ENCODE data around the gene TMEM129.

The TMEM129 gene

GRCh38 chr4:1762264-1763010 is 41.3 kb upstream of the TMEM129 start:
- Mint-ChIP-seq H3K4me3 (no peak overlapping the region), H3K4me1 (ENCODE audit: low read depth) (no peaks in the 10 kb centered on the region), H3K27ac (no peak overlapping the region), H3K9me3 (no peaks in the 10 kb centered on the region), H3K36me3 (ENCODE audit: low read depth) (no peaks in the 10 kb centered on the region), H3K27me3 (peaks cover 5% of the 10 kb centered on the region)

DNA sequence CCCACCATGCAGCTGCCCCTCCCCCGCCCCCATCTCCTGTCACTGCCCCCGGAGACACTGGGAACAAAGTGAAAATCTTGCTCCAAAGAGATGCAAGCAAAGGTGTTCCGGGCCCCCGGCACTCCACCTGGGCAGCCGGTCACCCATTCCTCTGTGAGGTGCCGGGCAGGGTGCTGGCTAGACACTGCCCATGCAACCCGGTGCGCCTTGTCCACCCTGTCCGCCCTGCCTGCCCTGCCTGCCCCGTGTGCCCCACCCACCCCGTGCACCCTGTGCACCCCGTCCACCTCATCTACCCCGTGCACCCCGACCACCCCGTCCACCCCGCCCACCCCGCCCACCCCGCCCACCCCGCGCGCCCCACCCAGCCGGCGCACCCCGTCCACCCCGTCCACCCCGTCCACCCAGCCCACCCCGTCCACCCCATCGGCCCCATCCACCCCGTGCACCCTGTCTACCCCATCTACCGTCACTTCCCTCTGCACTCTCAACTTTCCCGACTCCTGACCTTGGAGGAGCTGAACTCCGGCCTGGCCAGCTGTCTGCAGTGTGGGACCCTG is 40.1 kb upstream of the TMEM129 start:
- H3K36me3 Mint-ChIP-seq (ENCODE audit: low read depth): no peaks in the 10 kb centered on the region
- H3K27ac Mint-ChIP-seq: no peak overlapping the region
- no peaks in the 10 kb centered on the region for H3K4me1 Mint-ChIP-seq (ENCODE audit: low read depth)
- no peak overlapping the region for H3K4me3 Mint-ChIP-seq
- H3K9me3 Mint-ChIP-seq: no peaks in the 10 kb centered on the region
- peaks cover 5% of the 10 kb centered on the region for H3K27me3 Mint-ChIP-seq

DNA sequence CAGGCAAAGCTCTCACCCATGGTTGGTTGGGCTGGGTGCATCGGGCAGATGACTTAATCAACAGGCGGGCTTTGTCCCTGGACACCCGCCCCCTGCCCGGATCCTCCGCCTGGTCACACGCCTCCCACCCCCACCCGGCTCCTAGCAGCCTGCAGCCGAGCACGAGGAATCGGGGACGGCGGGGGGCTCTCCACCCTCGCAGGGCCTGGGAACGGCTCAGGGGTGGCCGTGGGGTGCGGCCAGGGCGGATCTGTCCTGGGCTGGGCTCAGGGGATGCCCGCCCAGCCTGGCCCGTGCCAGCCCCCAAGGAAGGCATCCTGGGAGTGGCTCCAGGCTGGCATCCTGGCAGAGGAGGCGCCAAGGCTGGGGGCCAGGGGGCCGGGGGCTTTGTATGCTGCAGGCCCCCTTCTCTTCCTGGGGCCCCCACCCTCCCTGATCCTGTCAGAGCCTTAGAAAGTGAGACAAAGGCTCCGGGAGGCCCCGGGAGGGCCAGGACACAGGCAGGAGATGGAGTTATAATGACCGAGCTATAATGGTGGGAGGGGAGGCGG is 39.5 kb upstream of the TMEM129 start:
- Mint-ChIP-seq H3K27ac (no peak overlapping the region), H3K36me3 (ENCODE audit: low read depth) (no peaks in the 10 kb centered on the region), H3K4me1 (ENCODE audit: low read depth) (no peaks in the 10 kb centered on the region), H3K27me3 (peaks cover 4% of the 10 kb centered on the region), H3K4me3 (no peak overlapping the region), H3K9me3 (no peaks in the 10 kb centered on the region)

DNA sequence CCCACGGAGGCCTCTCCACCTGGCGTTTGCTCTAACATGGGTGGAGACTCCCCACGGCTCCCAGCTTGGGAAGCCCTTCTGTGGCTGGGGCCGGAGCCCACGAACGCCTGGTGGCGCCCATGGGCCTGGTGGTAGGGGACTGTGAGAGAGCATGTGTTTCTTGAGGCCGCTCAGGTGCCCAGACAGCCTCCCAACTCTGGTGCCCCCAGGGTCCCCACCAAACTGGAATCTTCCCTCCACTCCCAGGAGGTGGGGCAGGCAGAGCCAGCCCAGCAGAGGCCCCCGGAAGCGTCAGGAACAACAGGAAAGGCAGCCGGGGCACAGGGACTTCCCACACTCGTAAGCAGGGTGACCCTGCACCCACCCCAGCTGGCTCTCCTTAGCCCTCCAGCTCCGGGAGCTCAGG is 38.7 kb upstream of the TMEM129 start:
- Mint-ChIP-seq H3K27ac (no peak overlapping the region), H3K4me3 (no peak overlapping the region), H3K9me3 (no peaks in the 10 kb centered on the region), H3K4me1 (ENCODE audit: low read depth) (no peaks in the 10 kb centered on the region), H3K36me3 (ENCODE audit: low read depth) (no peaks in the 10 kb centered on the region), H3K27me3 (no peaks in the 10 kb centered on the region)

GRCh38 chr4:1759170-1759817 is 38.2 kb upstream of the TMEM129 start:
- Mint-ChIP-seq H3K9me3 (no peaks in the 10 kb centered on the region), H3K4me1 (ENCODE audit: low read depth) (no peaks in the 10 kb centered on the region), H3K36me3 (ENCODE audit: low read depth) (no peaks in the 10 kb centered on the region), H3K27me3 (no peaks in the 10 kb centered on the region), H3K27ac (no peak overlapping the region), H3K4me3 (no peak overlapping the region)

GRCh38 chr4:1758306-1759121 is 37.4 kb upstream of the TMEM129 start:
- no peaks in the 10 kb centered on the region for H3K9me3 Mint-ChIP-seq
- no peaks in the 10 kb centered on the region for H3K36me3 Mint-ChIP-seq (ENCODE audit: low read depth)
- H3K27ac Mint-ChIP-seq: no peak overlapping the region
- H3K27me3 Mint-ChIP-seq: no peaks in the 10 kb centered on the region
- no peak overlapping the region for H3K4me3 Mint-ChIP-seq
- H3K4me1 Mint-ChIP-seq (ENCODE audit: low read depth): no peaks in the 10 kb centered on the region

DNA sequence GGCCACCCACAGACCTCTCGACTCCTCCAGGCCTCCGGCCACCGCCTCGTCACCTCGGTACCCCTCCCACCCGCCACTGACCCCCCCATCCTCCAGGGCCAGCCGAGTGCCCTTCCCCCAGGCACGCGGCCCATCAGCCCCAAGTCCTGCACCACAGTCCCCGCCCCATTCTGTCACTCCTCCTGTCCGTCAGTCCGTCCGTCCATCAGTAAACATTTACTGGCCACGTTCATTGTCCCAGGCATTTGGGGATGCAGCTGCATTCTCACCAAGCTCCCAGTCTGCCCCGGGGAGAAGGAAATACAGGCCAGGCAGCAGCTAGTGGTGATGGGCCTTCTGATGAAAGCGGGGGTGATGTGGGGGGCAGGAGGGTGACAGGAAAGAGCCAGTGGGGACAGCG is 36.7 kb upstream of the TMEM129 start:
- H3K27ac Mint-ChIP-seq: no peak overlapping the region

DNA sequence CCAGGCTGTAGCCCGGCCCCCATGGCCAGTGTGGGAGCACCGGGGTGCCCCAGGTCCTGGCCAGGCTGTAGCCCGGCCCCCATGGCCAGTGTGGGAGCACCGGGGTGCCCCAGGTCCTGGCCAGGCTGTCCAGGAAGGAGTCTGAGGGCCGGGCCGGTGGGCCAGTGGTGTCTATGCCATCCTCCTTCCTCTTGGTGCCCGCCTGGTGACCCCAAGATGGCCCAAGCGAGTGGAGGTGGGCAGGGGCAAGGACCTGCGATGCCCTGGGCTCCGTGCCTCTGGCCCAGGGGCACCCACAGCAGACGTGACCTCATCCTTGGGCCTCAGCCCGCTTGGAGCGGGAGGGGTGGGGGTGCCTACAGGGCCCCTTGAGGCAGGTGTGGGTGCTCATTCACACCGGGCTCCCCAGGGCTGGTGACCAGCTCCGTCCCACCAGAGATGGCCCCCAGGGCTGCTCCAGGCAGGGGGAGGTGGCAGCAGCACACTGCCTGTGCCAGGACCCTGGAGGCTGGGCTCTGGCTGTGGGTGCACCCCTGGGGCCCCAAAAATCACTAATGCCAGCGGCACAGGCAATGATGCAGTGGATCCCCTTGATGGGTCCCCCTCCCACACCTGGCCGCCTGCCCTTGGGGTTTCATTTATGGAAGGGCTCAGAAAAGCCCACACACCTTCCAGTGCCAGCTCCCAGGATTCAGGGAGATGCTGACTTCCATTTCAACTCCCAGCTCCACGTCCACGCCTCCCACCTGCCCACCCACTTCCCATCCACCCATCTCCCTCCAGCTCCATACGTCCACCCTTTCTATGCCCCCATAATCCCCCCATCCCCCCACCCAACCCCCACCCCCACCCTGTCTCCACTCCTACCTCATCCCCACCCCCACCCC is 36.0 kb upstream of the TMEM129 start:
- no peak overlapping the region for H3K4me3 Mint-ChIP-seq
- no peaks in the 10 kb centered on the region for H3K36me3 Mint-ChIP-seq (ENCODE audit: low read depth)
- no peaks in the 10 kb centered on the region for H3K4me1 Mint-ChIP-seq (ENCODE audit: low read depth)
- H3K27me3 Mint-ChIP-seq: no peaks in the 10 kb centered on the region
- no peaks in the 10 kb centered on the region for H3K9me3 Mint-ChIP-seq
- H3K27ac Mint-ChIP-seq: no peak overlapping the region

More for the DNA sequence above, 36.7 kb upstream of the TMEM129 start:
- Mint-ChIP-seq H3K27me3 (no peaks in the 10 kb centered on the region), H3K4me3 (no peak overlapping the region), H3K4me1 (ENCODE audit: low read depth) (no peaks in the 10 kb centered on the region), H3K9me3 (no peaks in the 10 kb centered on the region), H3K36me3 (ENCODE audit: low read depth) (no peaks in the 10 kb centered on the region)

DNA sequence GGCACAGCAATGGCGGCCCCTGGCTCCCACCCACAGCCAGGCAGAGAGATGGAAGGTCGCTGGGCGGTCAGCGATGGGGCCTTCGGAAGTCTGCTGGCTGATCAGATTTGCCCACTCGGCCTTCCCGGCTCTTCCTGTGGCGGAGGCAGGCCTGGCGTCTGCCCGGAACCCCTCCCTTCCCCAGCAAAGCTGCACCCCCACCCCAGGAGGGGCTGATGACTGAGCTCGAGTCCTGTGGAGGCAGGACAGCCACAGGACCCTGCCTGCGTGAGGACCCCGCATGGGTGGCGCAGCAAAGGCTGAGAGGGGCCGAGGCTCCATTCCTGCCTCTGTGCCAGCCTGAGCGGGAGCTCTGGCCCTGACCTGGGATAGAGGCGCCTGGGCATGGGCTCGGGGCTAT is 35.0 kb upstream of the TMEM129 start:
- no peaks in the 10 kb centered on the region for H3K36me3 Mint-ChIP-seq (ENCODE audit: low read depth)
- no peaks in the 10 kb centered on the region for H3K27me3 Mint-ChIP-seq
- H3K27ac Mint-ChIP-seq: no peak overlapping the region
- no peaks in the 10 kb centered on the region for H3K4me1 Mint-ChIP-seq (ENCODE audit: low read depth)
- H3K4me3 Mint-ChIP-seq: no peak overlapping the region
- no peaks in the 10 kb centered on the region for H3K9me3 Mint-ChIP-seq

- Mint-ChIP-seq H3K9me3 (no peaks in the 10 kb centered on the region), H3K36me3 (ENCODE audit: low read depth) (no peaks in the 10 kb centered on the region), H3K4me3 (no peak overlapping the region), H3K27me3 (no peaks in the 10 kb centered on the region), H3K27ac (no peak overlapping the region), H3K4me1 (ENCODE audit: low read depth) (no peaks in the 10 kb centered on the region)
Measured at GRCh38 chr4:1755297-1755696, 34.2 kb upstream of the TMEM129 start.

- no peaks in the 10 kb centered on the region for H3K36me3 Mint-ChIP-seq (ENCODE audit: low read depth)
- H3K9me3 Mint-ChIP-seq: no peaks in the 10 kb centered on the region
- H3K27me3 Mint-ChIP-seq: no peaks in the 10 kb centered on the region
- no peak overlapping the region for H3K4me3 Mint-ChIP-seq
- H3K27ac Mint-ChIP-seq: no peak overlapping the region
- no peaks in the 10 kb centered on the region for H3K4me1 Mint-ChIP-seq (ENCODE audit: low read depth)
Measured at GRCh38 chr4:1754336-1754735, 33.2 kb upstream of the TMEM129 start.

- Mint-ChIP-seq H3K36me3 (ENCODE audit: low read depth) (no peaks in the 10 kb centered on the region), H3K4me1 (ENCODE audit: low read depth) (no peaks in the 10 kb centered on the region), H3K27ac (no peak overlapping the region), H3K9me3 (no peaks in the 10 kb centered on the region), H3K27me3 (no peaks in the 10 kb centered on the region), H3K4me3 (no peak overlapping the region)
Measured at GRCh38 chr4:1753697-1754311, 32.7 kb upstream of the TMEM129 start.

DNA sequence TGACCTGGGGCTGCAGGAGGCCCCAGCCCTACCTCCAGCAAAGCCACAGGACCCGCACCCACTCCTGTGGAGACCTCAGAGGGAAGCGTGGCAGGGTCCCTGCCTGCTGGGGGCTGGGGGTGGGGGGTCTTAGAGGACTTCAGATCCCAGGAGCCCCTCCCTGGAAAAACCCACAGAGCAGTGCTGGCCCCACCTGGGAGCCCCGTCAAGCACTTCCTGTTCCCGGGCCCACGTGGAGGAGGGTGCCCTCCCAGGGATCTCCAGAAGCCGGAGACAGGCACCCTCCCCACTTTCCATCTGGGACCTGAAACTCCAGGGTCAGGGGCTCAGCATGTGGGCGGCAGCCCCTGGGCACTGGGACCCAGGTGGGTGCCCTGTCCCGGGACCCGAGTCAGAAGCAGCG is 32.2 kb upstream of the TMEM129 start:
- Mint-ChIP-seq H3K9me3 (no peaks in the 10 kb centered on the region), H3K27me3 (no peaks in the 10 kb centered on the region), H3K4me1 (ENCODE audit: low read depth) (no peaks in the 10 kb centered on the region), H3K4me3 (no peak overlapping the region), H3K27ac (no peak overlapping the region), H3K36me3 (ENCODE audit: low read depth) (no peaks in the 10 kb centered on the region)

All from stimulated activated naive CD8-positive, alpha-beta T cell treated with anti-CD3 and anti-CD28 coated beads, Interleukin-15, Interleukin-2, amounts not matched to agents 100 ng/mL and 50 ng/mL, for 24 hours (primary cell).